Upper lobe of left lung (tissue), 4 donors: ENCODE results near the gene TMEM221.

ENCODE experiments used
- EP300 ChIP-seq, 4 donors: sonication (generic); formaldehyde crosslinking; IDR thresholded peaks; one replicate each; pipeline ENCODE4 v1.5.1; 2017; ENCODE audit warnings: antibody characterized with exemption in 4 of 4, control low read depth in 2 of 4
- POLR2A ChIP-seq, 4 donors: fragments of 450-650 bp; IDR thresholded peaks; one replicate each; pipeline ENCODE4 v1.5.1; 2016 to 2017; ENCODE audit warnings: antibody characterized with exemption in 4 of 4, mild to moderate bottlenecking in 2 of 4
- POLR2AphosphoS5 ChIP-seq, 2 donors: sonication (generic); formaldehyde crosslinking; IDR thresholded peaks; one replicate each; pipeline ENCODE4 v1.5.1; 2017; ENCODE audit warnings: antibody characterized with exemption in 2 of 2
- TF ChIP-seq, protein P1 (sequence below), 6 experiments: fragments of 450-650 bp in 4 of 6; fragments of 200-600 bp in 2 of 6; sonication (generic) in 2 of 6; IDR thresholded peaks; one replicate each; pipeline ENCODE4 v1.5.1; 2016 to 2019; ENCODE audit warnings: antibody characterized with exemption in 6 of 6

DNA sequence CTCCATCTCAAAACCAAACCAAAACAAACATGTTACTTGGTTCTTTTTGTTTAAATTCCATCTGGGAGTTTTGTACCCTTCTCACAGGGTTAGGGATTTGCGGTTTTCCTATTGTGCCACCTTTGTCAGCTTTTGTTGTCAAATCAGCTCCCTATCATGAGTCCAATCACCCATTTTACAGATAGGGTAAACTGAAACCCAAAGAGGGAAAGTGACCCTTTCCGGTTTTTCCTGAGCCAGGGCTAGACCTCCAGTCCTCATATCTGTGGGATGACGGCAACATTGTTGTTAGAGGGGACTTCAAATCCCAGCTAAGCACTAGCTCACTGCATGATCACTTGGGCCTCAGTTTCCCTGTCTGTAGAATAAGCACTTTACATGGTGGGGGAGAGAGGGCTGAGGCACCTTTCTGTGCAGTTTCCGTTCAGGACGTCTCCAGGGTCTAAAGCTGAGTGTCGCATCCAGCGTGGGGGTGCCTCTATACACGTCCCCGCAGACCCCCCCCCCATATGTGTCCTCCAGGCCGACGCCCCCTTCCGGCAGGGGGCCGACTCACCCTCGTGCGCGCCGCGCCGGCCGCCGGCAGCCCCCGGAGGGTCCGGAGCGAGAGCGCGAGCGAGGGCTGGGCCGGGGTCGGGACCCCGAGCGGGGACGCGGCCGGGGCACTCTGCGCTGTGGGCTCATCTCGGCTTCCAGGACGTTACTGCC is 58.4 kb downstream of the TMEM221 start:
- TF ChIP-seq POLR2AphosphoS5 (IDR thresholded peaks at IDR 0.05) (no peak), POLR2A (IDR thresholded peaks at IDR 0.05) (no peak), EP300 (IDR thresholded peaks at IDR 0.05) (no peak)
- TF ChIP-seq, protein P1, sequence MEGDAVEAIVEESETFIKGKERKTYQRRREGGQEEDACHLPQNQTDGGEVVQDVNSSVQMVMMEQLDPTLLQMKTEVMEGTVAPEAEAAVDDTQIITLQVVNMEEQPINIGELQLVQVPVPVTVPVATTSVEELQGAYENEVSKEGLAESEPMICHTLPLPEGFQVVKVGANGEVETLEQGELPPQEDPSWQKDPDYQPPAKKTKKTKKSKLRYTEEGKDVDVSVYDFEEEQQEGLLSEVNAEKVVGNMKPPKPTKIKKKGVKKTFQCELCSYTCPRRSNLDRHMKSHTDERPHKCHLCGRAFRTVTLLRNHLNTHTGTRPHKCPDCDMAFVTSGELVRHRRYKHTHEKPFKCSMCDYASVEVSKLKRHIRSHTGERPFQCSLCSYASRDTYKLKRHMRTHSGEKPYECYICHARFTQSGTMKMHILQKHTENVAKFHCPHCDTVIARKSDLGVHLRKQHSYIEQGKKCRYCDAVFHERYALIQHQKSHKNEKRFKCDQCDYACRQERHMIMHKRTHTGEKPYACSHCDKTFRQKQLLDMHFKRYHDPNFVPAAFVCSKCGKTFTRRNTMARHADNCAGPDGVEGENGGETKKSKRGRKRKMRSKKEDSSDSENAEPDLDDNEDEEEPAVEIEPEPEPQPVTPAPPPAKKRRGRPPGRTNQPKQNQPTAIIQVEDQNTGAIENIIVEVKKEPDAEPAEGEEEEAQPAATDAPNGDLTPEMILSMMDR (IDR thresholded peaks at IDR 0.05): peak in 1 of 6 experiments; percentile 20
